Breast epithelium (tissue), 3 donors: ENCODE results near the gene NOX3.

Experiments
- CTCF ChIP-seq, 3 donors: fragments of 450-650 bp; IDR thresholded peaks; one replicate each; pipeline ENCODE4 v1.5.1; 2016 to 2017; ENCODE audit warnings: antibody characterized with exemption in 3 of 3, mild to moderate bottlenecking in 3 of 3, moderate library complexity in 3 of 3
- POLR2AphosphoS5 ChIP-seq, 3 donors: sonication (generic); formaldehyde crosslinking; IDR thresholded peaks; one replicate each; pipeline ENCODE4 v1.6.1; 2017; ENCODE audit warnings: antibody characterized with exemption in 3 of 3

- no peak for TF ChIP-seq CTCF (IDR thresholded peaks at IDR 0.05)
- no peak for TF ChIP-seq POLR2AphosphoS5 (IDR thresholded peaks at IDR 0.05)
Observed at GRCh38 chr6:155381673-155382337, 73.8 kb downstream of the NOX3 start.
